DOHH2 (cell line): ENCODE measurements around the gene C1QTNF2.
A peak's percentile ranks its signal among the peaks of the same experiment; 100 is the strongest.

Experiments
- H3F3A ChIP-seq: fragments of 200-600 bp; sonication (generic), shearing (Covaris generic); 2 replicates; pipeline ENCODE4 v1.6.0; 2016; ENCODE audit warnings: antibody characterized with exemption, mild to moderate bottlenecking; ENCODE audit not compliant: control insufficient read depth, insufficient read depth
- H3K27ac ChIP-seq: fragments of 200-600 bp; sonication (generic); 2 replicates; pipeline ENCODE4 v1.5.1; 2014; ENCODE audit warnings: low read depth, mild to moderate bottlenecking, low read length, moderate library complexity
- H3K27me3 ChIP-seq: fragments of 200-600 bp; sonication (generic); 2 replicates; pipeline ENCODE4 v1.6.1; 2014; ENCODE audit warnings: mild to moderate bottlenecking, low read length, mixed read lengths; ENCODE audit not compliant: control insufficient read depth
- H3K36me3 ChIP-seq: fragments of 200-600 bp; sonication (generic); 2 replicates; pipeline ENCODE4 v1.6.1; 2014; ENCODE audit warnings: mild to moderate bottlenecking, low read length, moderate library complexity, mixed read lengths; ENCODE audit not compliant: control insufficient read depth
- H3K4me1 ChIP-seq: fragments of 200-600 bp; sonication (generic); 2 replicates; pipeline ENCODE4 v1.6.1; 2014; ENCODE audit warnings: mild to moderate bottlenecking, low read length, mixed read lengths; ENCODE audit not compliant: control insufficient read depth
- H3K4me2 ChIP-seq: fragments of 200-600 bp; sonication (generic); 2 replicates; pipeline ENCODE4 v1.6.0; 2014; ENCODE audit warnings: mild to moderate bottlenecking, low read length, moderate library complexity
- H3K4me3 ChIP-seq: fragments of 200-600 bp; sonication (generic); 2 replicates; pipeline ENCODE4 v1.5.1; 2014; ENCODE audit warnings: mild to moderate bottlenecking, low read length, mixed read lengths
- H3K79me2 ChIP-seq: fragments of 200-600 bp; sonication (generic); 2 replicates; pipeline ENCODE4 v1.6.1; 2014; ENCODE audit warnings: mild to moderate bottlenecking, low read length, mixed read lengths; ENCODE audit not compliant: control insufficient read depth
- H3K9me2 ChIP-seq: fragments of 200-600 bp; sonication (generic); replicated peaks from 2 replicates; pipeline ENCODE4 v1.6.1; 2014; ENCODE audit warnings: mild to moderate bottlenecking, low read length, mixed read lengths; ENCODE audit not compliant: control insufficient read depth
- H3K9me3 ChIP-seq: fragments of 200-600 bp; sonication (generic); 2 replicates; pipeline ENCODE4 v1.6.1; 2014; ENCODE audit warnings: antibody characterized with exemption, low read length, mixed read lengths; ENCODE audit not compliant: control insufficient read depth, insufficient read depth
- H4K20me1 ChIP-seq: fragments of 200-600 bp; sonication (generic); 2 replicates; pipeline ENCODE4 v1.6.0; 2014; ENCODE audit warnings: low read depth, mild to moderate bottlenecking, antibody characterized with exemption, low read length, moderate library complexity; ENCODE audit not compliant: control insufficient read depth, insufficient read depth
- EZH2phosphoT487 ChIP-seq: fragments of 200-600 bp; sonication (generic); IDR thresholded peaks from 2 replicates; pipeline ENCODE4 v1.6.1; 2017; ENCODE audit warnings: borderline replicate concordance, mild to moderate bottlenecking, antibody characterized with exemption, low read length, moderate library complexity, mixed read lengths
- TF ChIP-seq, protein P1 (sequence below): fragments of 200-600 bp; sonication (generic); IDR thresholded peaks from one replicate; pipeline ENCODE4 v1.5.1; 2014; ENCODE audit warnings: antibody characterized with exemption, mild to moderate bottlenecking, low read depth, low read length; ENCODE audit not compliant: poor library complexity, severe bottlenecking

C1QTNF2 gene

DNA sequence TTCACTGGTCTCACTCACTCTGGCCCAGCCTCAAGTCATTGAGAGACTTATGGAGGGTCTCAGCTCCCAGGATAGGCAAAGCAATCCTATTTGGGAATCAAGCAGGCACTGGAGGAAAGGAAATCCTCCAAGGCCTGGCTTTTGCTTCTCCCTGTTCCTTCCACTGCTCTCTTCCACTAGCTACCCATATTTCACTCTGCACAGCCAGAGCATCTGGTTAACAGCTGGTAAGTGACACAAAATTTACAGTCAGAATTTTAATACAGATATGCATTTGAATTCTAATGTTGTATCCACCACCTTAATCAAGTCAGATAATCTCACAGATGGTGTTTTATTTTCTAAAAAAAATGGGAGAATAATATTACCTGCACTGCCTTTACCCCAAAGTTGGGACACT, 868 bp upstream of the C1QTNF2 start:
- Histone ChIP-seq H3K4me1 (peaks cover 5% of the 10 kb centered on the region; the same call in 1 of the 2 replicates), H3K27ac (no peak overlapping the region), H3K27me3 (peaks cover 26% of the 10 kb centered on the region), H3K9me2 (no peaks in the 10 kb centered on the region), H3K79me2 (no peaks in the 10 kb centered on the region), H3K9me3 (no peaks in the 10 kb centered on the region), H4K20me1 (no peaks in the 10 kb centered on the region), H3K4me3 (no peak overlapping the region), H3K36me3 (no peaks in the 10 kb centered on the region), H3K4me2 (no peak overlapping the region), H3F3A (no peaks in the 10 kb centered on the region)
- TF ChIP-seq, protein P1, sequence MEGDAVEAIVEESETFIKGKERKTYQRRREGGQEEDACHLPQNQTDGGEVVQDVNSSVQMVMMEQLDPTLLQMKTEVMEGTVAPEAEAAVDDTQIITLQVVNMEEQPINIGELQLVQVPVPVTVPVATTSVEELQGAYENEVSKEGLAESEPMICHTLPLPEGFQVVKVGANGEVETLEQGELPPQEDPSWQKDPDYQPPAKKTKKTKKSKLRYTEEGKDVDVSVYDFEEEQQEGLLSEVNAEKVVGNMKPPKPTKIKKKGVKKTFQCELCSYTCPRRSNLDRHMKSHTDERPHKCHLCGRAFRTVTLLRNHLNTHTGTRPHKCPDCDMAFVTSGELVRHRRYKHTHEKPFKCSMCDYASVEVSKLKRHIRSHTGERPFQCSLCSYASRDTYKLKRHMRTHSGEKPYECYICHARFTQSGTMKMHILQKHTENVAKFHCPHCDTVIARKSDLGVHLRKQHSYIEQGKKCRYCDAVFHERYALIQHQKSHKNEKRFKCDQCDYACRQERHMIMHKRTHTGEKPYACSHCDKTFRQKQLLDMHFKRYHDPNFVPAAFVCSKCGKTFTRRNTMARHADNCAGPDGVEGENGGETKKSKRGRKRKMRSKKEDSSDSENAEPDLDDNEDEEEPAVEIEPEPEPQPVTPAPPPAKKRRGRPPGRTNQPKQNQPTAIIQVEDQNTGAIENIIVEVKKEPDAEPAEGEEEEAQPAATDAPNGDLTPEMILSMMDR = no peak
- no peak for TF ChIP-seq EZH2phosphoT487

DNA sequence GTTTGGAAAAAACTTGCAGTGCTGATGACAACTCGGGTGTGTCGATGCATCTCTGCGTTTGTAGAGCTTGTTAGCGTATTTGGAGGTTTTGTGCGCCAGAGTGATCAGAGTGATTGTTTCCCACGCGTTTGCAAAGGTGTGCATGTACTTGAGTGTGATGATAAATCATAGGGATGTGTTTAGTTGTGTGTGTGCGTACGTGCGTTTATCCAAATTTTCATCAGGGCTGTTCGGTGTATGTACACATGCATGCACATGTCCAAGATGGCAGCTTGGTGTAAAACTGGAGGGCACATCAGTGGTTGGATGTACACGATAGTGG, 248 bp upstream of the C1QTNF2 start:
- no peaks in the 10 kb centered on the region for H3K79me2 ChIP-seq
- peaks cover 24% of the 10 kb centered on the region for H3K27me3 ChIP-seq
- no peaks in the 10 kb centered on the region for H3K36me3 ChIP-seq
- H3K27ac ChIP-seq = no peak overlapping the region
- no peak overlapping the region for H3K4me3 ChIP-seq
- H3K9me3 ChIP-seq = no peaks in the 10 kb centered on the region
- peaks cover 5% of the 10 kb centered on the region; the same call in 1 of the 2 replicates for H3K4me1 ChIP-seq
- H4K20me1 ChIP-seq = no peaks in the 10 kb centered on the region
- H3F3A ChIP-seq = no peaks in the 10 kb centered on the region
- H3K4me2 ChIP-seq = peak overlapping the region; percentile 40
- H3K9me2 ChIP-seq = no peaks in the 10 kb centered on the region
- TF ChIP-seq EZH2phosphoT487 = no peak
- TF ChIP-seq, protein P1 = no peak

DNA sequence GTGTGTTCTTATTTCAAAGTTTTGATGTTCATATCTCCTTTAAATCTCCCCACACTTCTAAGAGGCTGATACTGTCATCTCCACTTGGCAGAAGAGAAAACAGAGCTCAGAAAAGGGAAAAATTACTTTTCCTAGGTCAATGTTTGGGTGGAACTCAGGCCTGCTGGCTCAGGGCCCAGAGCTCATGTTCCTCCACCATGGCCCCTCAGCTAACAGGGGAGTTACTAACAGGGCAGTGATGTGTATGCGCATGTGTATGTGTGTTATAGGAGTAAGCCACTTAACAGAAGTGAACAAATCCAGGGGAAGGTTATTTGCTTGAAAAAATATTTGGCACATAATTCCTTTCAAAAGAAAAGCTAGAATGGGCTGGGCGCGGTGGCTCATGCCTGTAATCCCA, 2.5 kb downstream of the C1QTNF2 start:
- H3K27me3 ChIP-seq = peaks cover 10% of the 10 kb centered on the region; the same call in 1 of the 2 replicates
- H3K4me1 ChIP-seq = peaks cover 5% of the 10 kb centered on the region; the same call in 1 of the 2 replicates
- H3F3A ChIP-seq = no peaks in the 10 kb centered on the region
- no peaks in the 10 kb centered on the region for H3K36me3 ChIP-seq
- H3K4me3 ChIP-seq = no peak overlapping the region
- H3K79me2 ChIP-seq = no peaks in the 10 kb centered on the region
- H3K4me2 ChIP-seq = no peak overlapping the region
- no peak overlapping the region for H3K27ac ChIP-seq
- H3K9me2 ChIP-seq = no peaks in the 10 kb centered on the region
- TF ChIP-seq, protein P1 = no peak
- no peak for TF ChIP-seq EZH2phosphoT487
- no peaks in the 10 kb centered on the region for H4K20me1 ChIP-seq
- no peaks in the 10 kb centered on the region for H3K9me3 ChIP-seq
